Peyer's patch (tissue), 4 donors: ENCODE measurements around the gene SKI.

Experiments
- POLR2A ChIP-seq, 2 donors: fragments of 450-650 bp; IDR thresholded peaks; one replicate each; pipeline ENCODE4 v1.5.1; 2017; ENCODE audit warnings: antibody characterized with exemption in 2 of 2, mild to moderate bottlenecking in 2 of 2, moderate library complexity in 2 of 2
- TF ChIP-seq, protein P1 (sequence below), 6 experiments: fragments of 450-650 bp in 4 of 6; fragments of 200-600 bp in 2 of 6; sonication (generic) in 1 of 6; IDR thresholded peaks; one replicate each; pipeline ENCODE4 v1.5.1; 2017 to 2019; ENCODE audit warnings: antibody characterized with exemption in 6 of 6, mild to moderate bottlenecking in 3 of 6, moderate library complexity in 1 of 6

DNA sequence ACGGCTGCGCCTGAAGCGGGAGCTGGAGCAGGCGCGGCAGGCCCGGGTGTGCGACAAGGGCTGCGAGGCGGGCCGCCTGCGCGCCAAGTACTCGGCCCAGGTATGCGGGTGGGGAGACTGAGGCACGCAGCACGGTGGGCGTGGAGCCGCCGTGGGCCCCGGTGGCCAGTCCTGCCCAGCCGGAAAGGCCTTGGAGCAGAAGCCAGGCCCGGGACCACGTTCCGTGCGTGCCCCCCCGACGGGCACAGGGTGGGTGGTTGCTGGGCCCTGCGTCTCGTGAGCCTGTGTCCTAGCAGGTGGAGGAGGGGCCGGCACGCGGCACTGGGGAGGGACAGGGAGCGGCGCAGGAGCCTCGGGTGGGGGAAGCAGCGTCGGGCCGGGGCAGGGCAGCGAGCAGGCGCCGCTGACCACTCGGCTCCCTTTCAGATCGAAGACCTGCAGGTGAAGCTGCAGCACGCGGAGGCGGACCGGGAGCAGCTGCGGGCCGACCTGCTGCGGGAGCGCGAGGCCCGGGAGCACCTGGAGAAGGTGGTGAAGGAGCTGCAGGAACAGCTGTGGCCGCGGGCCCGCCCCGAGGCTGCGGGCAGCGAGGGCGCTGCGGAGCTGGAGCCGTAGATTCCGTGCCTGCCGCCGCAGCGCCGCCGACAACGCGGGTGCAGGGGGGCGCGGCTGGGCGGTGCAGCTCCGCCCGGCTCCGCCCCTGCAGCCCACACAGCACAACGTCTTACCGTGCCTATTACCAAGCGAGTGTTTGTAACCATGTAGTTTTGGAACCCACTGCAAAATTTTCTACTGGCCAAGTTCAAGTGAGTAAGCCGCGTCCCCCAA lies 78.2 kb downstream of the SKI start:
- TF ChIP-seq POLR2A (IDR thresholded peaks at IDR 0.05), result no peak
- TF ChIP-seq, protein P1, sequence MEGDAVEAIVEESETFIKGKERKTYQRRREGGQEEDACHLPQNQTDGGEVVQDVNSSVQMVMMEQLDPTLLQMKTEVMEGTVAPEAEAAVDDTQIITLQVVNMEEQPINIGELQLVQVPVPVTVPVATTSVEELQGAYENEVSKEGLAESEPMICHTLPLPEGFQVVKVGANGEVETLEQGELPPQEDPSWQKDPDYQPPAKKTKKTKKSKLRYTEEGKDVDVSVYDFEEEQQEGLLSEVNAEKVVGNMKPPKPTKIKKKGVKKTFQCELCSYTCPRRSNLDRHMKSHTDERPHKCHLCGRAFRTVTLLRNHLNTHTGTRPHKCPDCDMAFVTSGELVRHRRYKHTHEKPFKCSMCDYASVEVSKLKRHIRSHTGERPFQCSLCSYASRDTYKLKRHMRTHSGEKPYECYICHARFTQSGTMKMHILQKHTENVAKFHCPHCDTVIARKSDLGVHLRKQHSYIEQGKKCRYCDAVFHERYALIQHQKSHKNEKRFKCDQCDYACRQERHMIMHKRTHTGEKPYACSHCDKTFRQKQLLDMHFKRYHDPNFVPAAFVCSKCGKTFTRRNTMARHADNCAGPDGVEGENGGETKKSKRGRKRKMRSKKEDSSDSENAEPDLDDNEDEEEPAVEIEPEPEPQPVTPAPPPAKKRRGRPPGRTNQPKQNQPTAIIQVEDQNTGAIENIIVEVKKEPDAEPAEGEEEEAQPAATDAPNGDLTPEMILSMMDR (IDR thresholded peaks at IDR 0.05), result no peak
